Stomach (tissue), 4 donors: ENCODE data around the gene DLEC1.
A peak's percentile ranks its signal among the peaks of the same experiment; 100 is the strongest.

ENCODE experiments used
- CTCF ChIP-seq, 7 experiments: fragments of 450-650 bp in 4 of 7; fragments of 200-600 bp in 3 of 7; sonication (generic) in 3 of 7; IDR thresholded peaks; one replicate each; pipeline ENCODE4 v1.5.1; 2016 to 2019; ENCODE audit warnings: antibody characterized with exemption in 7 of 7, control low read depth in 2 of 7, mild to moderate bottlenecking in 1 of 7
- POLR2A ChIP-seq, 4 donors: fragments of 450-650 bp; IDR thresholded peaks; one replicate each; pipeline ENCODE4 v1.6.1; 2016; ENCODE audit warnings: antibody characterized with exemption in 4 of 4, control low read depth in 2 of 4, mild to moderate bottlenecking in 1 of 4, moderate library complexity in 1 of 4

GRCh38 chr3:37996785-37997301, 42.2 kb upstream of the DLEC1 start:
- peak in 6 of 7 experiments; percentile 86 to 98 (median 94) for TF ChIP-seq CTCF (IDR thresholded peaks at IDR 0.05)
- TF ChIP-seq POLR2A (IDR thresholded peaks at IDR 0.05) = no peak
